Placental epithelial cell (primary cell): ENCODE data around the gene SLC16A1. TPM values are rescaled to one million over a fixed set of nuclear protein-coding genes. Genes with fewer than 3 reads are reported as not detected.

Source experiments
- small RNA-seq: library from RNA; depleted of rRNA; stranded (forward); fragments of <200 nt; gene quantifications from one replicate; pipeline ENCODE3, GENCODE V24; 2012
- total RNA-seq: library from RNA; depleted of rRNA; stranded (reverse); fragments of >200 nt; gene quantifications from 2 replicates; pipeline ENCODE4 v1.2.3, GENCODE V29; 2012

Gene SLC16A1, protein sequence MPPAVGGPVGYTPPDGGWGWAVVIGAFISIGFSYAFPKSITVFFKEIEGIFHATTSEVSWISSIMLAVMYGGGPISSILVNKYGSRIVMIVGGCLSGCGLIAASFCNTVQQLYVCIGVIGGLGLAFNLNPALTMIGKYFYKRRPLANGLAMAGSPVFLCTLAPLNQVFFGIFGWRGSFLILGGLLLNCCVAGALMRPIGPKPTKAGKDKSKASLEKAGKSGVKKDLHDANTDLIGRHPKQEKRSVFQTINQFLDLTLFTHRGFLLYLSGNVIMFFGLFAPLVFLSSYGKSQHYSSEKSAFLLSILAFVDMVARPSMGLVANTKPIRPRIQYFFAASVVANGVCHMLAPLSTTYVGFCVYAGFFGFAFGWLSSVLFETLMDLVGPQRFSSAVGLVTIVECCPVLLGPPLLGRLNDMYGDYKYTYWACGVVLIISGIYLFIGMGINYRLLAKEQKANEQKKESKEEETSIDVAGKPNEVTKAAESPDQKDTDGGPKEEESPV
- total RNA-seq, result 152 and 331 TPM in 2 replicates

DNA sequence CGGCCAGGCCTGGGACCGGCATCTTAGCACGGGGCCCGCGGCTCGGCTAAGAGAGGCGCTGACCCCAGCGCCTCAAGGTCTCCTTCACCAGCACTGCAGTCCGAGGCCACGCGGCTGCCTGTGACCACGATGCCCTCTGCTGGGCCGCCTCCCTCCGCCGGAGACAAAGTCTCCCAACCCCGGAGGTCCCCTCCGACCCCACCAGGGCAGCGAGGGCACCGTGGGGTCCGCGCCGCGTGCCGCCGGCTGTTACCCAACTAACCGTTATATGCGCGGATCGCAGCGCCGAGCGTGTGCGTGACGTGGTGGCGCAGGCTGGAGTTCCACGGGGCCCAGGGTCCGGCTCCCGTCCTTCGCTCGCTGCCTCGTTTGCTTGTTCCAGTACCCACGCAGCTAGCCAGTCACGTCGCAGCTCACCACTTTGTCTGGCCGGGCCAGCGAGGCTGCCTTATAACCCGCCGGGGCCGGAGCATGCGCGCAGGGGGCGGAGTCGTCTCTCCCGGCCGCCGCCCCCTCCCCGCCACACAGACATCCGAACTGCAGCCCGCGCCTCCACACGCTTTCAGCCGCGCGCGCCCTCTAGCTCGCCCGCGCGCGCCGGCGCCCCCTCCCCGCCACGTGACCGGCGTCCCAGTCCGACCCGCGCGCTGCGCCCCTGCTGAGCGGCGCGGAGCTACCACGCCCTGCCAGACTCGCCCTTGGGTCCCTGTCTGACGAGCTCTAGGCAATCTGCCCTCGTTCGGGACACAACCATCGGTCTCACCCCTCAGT is at the start of gene SLC16A1:
Gene SLC16A1 (minus strand): TSS at position 424 of the 771 bp plus-strand sequence. CDS start 26,888 bp downstream, outside the sequence.

Small RNA genes lying within 50 kb of the gene (small RNA-seq; reads per million reads assigned to genes)
- not detected for gene AL390729.2

Other genes with a start within 250 kb of the SLC16A1 start
- gene RHOC, start 249.1 kb downstream of the SLC16A1 start, total RNA-seq, result 882 and 1,206 TPM in 2 replicates
- gene PPM1J, start 240.9 kb downstream of the SLC16A1 start, total RNA-seq, result 5.2 and 6.3 TPM in 2 replicates
- gene LRIG2, start 117.0 kb upstream of the SLC16A1 start, total RNA-seq, result 17.9 and 22.0 TPM in 2 replicates